Mesendoderm (in vitro differentiated cells): ENCODE results near the gene DCDC2.
A peak's percentile ranks its signal among the peaks of the same experiment; 100 is the strongest.
"Not testable (repeated sequence)": the region's sequence is repeated elsewhere in the genome, so short reads cannot be mapped to it uniquely, and the experiment has no call there.

ENCODE experiments used
- DNase-seq: peaks from one replicate; pipeline ENCODE4 v3.0.0; 2013
- H2AK5ac ChIP-seq: 2 replicates; pipeline ENCODE4 v1.6.1; 2013; ENCODE audit warnings: low read length, inconsistent platforms
- H2BK120ac ChIP-seq: 2 replicates; pipeline ENCODE4 v1.6.1; 2013; ENCODE audit warnings: low read depth, mild to moderate bottlenecking, low read length, moderate library complexity, mixed read lengths
- H2BK15ac ChIP-seq: replicated peaks from 2 replicates; pipeline ENCODE4 v1.6.1; 2013; ENCODE audit warnings: low read depth, mild to moderate bottlenecking, moderate library complexity
- H2BK5ac ChIP-seq: 2 replicates; pipeline ENCODE4 v1.6.1; 2013; ENCODE audit warnings: low read length, inconsistent platforms
- H3K18ac ChIP-seq: 2 replicates; pipeline ENCODE4 v1.6.1; 2013; ENCODE audit warnings: mild to moderate bottlenecking, low read length, mixed read lengths
- H3K23ac ChIP-seq: one replicate; pipeline ENCODE4 v1.6.1; 2013; ENCODE audit warnings: low read length
- H3K27ac ChIP-seq: 2 replicates; pipeline ENCODE4 v1.5.1; 2013; ENCODE audit warnings: low read depth, mild to moderate bottlenecking, inconsistent platforms, low read length, moderate library complexity
- H3K27me3 ChIP-seq: 2 replicates; pipeline ENCODE4 v1.6.1; 2013; ENCODE audit warnings: low read length, control low read depth, mild to moderate bottlenecking, inconsistent platforms; ENCODE audit not compliant: insufficient read depth, poor library complexity
- H3K36me3 ChIP-seq: 2 replicates; pipeline ENCODE4 v1.6.1; 2013; ENCODE audit warnings: low read length, inconsistent platforms; ENCODE audit not compliant: control insufficient read depth, insufficient read depth
- H3K4ac ChIP-seq: one replicate; pipeline ENCODE4 v1.6.1; 2013; ENCODE audit warnings: low read depth, mild to moderate bottlenecking, low read length, moderate library complexity
- H3K4me1 ChIP-seq: 2 replicates; pipeline ENCODE4 v1.6.1; 2013; ENCODE audit warnings: low read depth, low read length, inconsistent platforms; ENCODE audit not compliant: control insufficient read depth
- H3K4me2 ChIP-seq: 2 replicates; pipeline ENCODE4 v1.6.1; 2013; ENCODE audit warnings: low read length
- H3K4me3 ChIP-seq: 2 replicates; pipeline ENCODE4 v1.5.1; 2013; ENCODE audit warnings: mild to moderate bottlenecking, low read length
- H3K56ac ChIP-seq: one replicate; pipeline ENCODE4 v1.6.1; 2013; ENCODE audit warnings: low read length
- H3K79me1 ChIP-seq: 2 replicates; pipeline ENCODE4 v1.6.1; 2013; ENCODE audit warnings: low read length, inconsistent platforms
- H3K79me2 ChIP-seq: 2 replicates; pipeline ENCODE4 v1.6.1; 2013; ENCODE audit warnings: mild to moderate bottlenecking, low read length; ENCODE audit not compliant: control insufficient read depth, insufficient read depth
- H3K9ac ChIP-seq: 2 replicates; pipeline ENCODE4 v1.6.1; 2013; ENCODE audit warnings: low read length, inconsistent platforms
- H4K5ac ChIP-seq: one replicate; pipeline ENCODE4 v1.6.1; 2013; ENCODE audit warnings: low read length
- H4K8ac ChIP-seq: one replicate; pipeline ENCODE4 v1.6.1; 2013; ENCODE audit warnings: low read depth, mild to moderate bottlenecking, control low read depth, low read length, moderate library complexity
- WGBS: extraction: QIAGEN DNeasy Blood & Tissue Kit; methylation state at CpG from one replicate; pipeline ENCODE4 v1.1.7; 2013; ENCODE audit warnings: low lambda C conversion rate, missing lambda C conversion rate; ENCODE audit not compliant: insufficient coverage; ENCODE audit errors: extremely low coverage; 5-methylcytosine and 5-hydroxymethylcytosine counted together

The DCDC2 gene

GRCh38 chr6:24400045-24401039 is 42.5 kb upstream of the DCDC2 start:
- not testable (repeated sequence) for H3K4me3 ChIP-seq

DNA sequence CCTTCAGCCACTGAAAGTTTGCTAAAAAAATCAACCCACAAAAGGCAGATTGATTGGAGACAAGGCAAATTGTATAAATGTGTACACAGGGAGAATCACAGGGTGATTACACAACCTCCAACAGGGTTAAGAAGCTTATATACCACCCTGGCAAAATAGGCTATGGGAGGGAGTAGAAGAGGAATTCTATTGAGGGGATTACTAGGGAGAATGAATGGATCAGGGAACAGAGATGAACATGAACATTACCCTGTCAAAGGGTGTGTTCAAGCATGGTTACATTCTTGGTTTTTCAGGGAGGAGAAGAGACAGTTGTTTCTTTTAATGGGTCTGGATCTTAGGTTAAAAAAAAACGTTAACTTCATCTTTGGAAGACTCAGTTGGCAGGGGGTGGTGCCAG is 39.8 kb upstream of the DCDC2 start:
- H3K4ac ChIP-seq = no peak overlapping the region
- H3K79me1 ChIP-seq = no peaks in the 10 kb centered on the region
- DNase-seq = no peak
- WGBS = no CpG with 5 or more reads among the region's 1 CpG
- H2AK5ac ChIP-seq = no peak overlapping the region
- H2BK120ac ChIP-seq = no peak overlapping the region
- no peak overlapping the region for H4K8ac ChIP-seq
- peak overlapping the region; percentile 51 for H3K18ac ChIP-seq
- no peak overlapping the region for H3K56ac ChIP-seq
- H3K23ac ChIP-seq = no peak overlapping the region
- H3K27me3 ChIP-seq = no peaks in the 10 kb centered on the region
- no peak overlapping the region for H3K4me3 ChIP-seq
- no peak overlapping the region for H2BK15ac ChIP-seq
- H2BK5ac ChIP-seq = no peak overlapping the region
- no peak overlapping the region for H3K27ac ChIP-seq
- H3K4me2 ChIP-seq = no peak overlapping the region
- peaks cover 5% of the 10 kb centered on the region for H3K79me2 ChIP-seq
- peaks cover 10% of the 10 kb centered on the region for H3K4me1 ChIP-seq
- no peaks in the 10 kb centered on the region for H3K36me3 ChIP-seq
- H3K9ac ChIP-seq = no peak overlapping the region
- H4K5ac ChIP-seq = no peak overlapping the region

More at GRCh38 chr6:24400045-24401039, 42.5 kb upstream of the DCDC2 start:
- H3K9ac ChIP-seq = peak overlapping the region; percentile 37
- not testable (repeated sequence) for H2AK5ac ChIP-seq, H3K36me3 ChIP-seq, H4K8ac ChIP-seq, H3K4me2 ChIP-seq, H3K79me1 ChIP-seq, H2BK15ac ChIP-seq, H3K23ac ChIP-seq, H2BK120ac ChIP-seq, H3K18ac ChIP-seq, H4K5ac ChIP-seq, H3K27me3 ChIP-seq
- peaks cover 30% of the 10 kb centered on the region for H3K79me2 ChIP-seq
- peak overlapping the region; percentile 97 for H3K4ac ChIP-seq
- H2BK5ac ChIP-seq = peak overlapping the region; percentile 88
- no CpG with 5 or more reads among the region's 17 CpGs for WGBS
- peak overlapping the region; percentile 84 for H3K27ac ChIP-seq
- H3K4me1 ChIP-seq = peaks cover 13% of the 10 kb centered on the region
- H3K56ac ChIP-seq = peak overlapping the region; percentile 76
- DNase-seq = peak; percentile 94

- WGBS = no CpG with 5 or more reads among the region's 1 CpG
- no peak overlapping the region for H2BK15ac ChIP-seq
- H3K36me3 ChIP-seq = no peaks in the 10 kb centered on the region
- H2BK120ac ChIP-seq = no peak overlapping the region
- no peak overlapping the region for H3K23ac ChIP-seq
- H3K56ac ChIP-seq = no peak overlapping the region
- H3K79me1 ChIP-seq = no peaks in the 10 kb centered on the region
- H3K79me2 ChIP-seq = no peaks in the 10 kb centered on the region
- no peak overlapping the region for H3K4ac ChIP-seq
- H2BK5ac ChIP-seq = no peak overlapping the region
- H3K18ac ChIP-seq = no peak overlapping the region
- peak; percentile 30 for DNase-seq
- no peak overlapping the region for H3K27ac ChIP-seq
- no peak overlapping the region for H3K9ac ChIP-seq
- H3K27me3 ChIP-seq = no peaks in the 10 kb centered on the region
- peak overlapping the region; percentile 11 for H2AK5ac ChIP-seq
- H3K4me3 ChIP-seq = no peak overlapping the region
- no peak overlapping the region for H3K4me2 ChIP-seq
- H4K5ac ChIP-seq = no peak overlapping the region
- H3K4me1 ChIP-seq = peaks cover 8% of the 10 kb centered on the region
- no peak overlapping the region for H4K8ac ChIP-seq
These were observed 39.0 kb upstream of the DCDC2 start for GRCh38 chr6:24396824-24397223.

DNA sequence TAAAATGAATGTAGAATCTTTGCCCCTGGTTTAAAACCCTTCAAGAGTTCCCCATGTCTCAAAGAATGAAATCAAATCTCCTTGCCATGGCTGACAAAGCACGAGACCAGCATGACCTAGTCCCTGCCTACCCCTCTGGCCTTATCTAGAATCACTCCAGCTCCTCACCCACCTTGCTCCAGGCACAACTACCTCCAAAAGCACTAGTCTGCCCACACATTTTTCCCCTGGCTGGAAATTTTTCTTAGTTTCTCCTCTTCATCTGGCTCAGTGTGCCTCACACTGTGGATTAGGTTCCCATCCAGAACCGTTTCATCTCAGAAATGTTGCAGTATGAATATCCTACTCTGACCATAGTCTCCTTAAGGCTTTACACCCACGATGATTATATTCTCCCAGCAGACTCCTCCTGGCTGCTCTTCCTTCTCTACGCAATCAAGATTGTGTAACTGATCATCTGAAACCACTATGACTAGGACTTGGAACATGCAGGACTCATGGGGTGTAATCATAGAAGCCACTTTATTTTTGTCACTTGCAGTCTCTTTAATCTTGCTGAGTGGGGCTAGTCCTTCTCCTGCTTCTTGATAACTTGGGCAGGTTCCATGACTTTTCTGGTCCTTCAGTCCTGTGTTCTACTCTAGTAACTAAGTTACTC is 37.0 kb upstream of the DCDC2 start:
- Histone ChIP-seq H2AK5ac (peak overlapping the region; percentile 16), H3K18ac (no peak overlapping the region), H2BK5ac (no peak overlapping the region), H3K56ac (no peak overlapping the region), H3K36me3 (no peaks in the 10 kb centered on the region), H3K4me3 (no peak overlapping the region), H4K8ac (no peak overlapping the region), H3K4me2 (no peak overlapping the region), H3K79me2 (no peaks in the 10 kb centered on the region), H3K9ac (no peak overlapping the region), H3K79me1 (no peaks in the 10 kb centered on the region), H2BK120ac (no peak overlapping the region), H4K5ac (no peak overlapping the region), H3K27ac (no peak overlapping the region), H2BK15ac (no peak overlapping the region), H3K4me1 (peaks cover 4% of the 10 kb centered on the region), H3K23ac (no peak overlapping the region), H3K27me3 (no peaks in the 10 kb centered on the region), H3K4ac (no peak overlapping the region)
- no peak for DNase-seq
- WGBS = no CpG with 5 or more reads among the region's 4 CpGs

GRCh38 chr6:24394061-24394779 is 36.4 kb upstream of the DCDC2 start:
- no peak overlapping the region for H3K27ac ChIP-seq
- no CpG with 5 or more reads among the region's 2 CpGs for WGBS

More at GRCh38 chr6:24394061-24394779, 36.4 kb upstream of the DCDC2 start:
- no peak overlapping the region for H3K4me2 ChIP-seq
- no peak overlapping the region for H3K9ac ChIP-seq
- peak; percentile 35 for DNase-seq
- no peak overlapping the region for H2BK15ac ChIP-seq
- H3K79me1 ChIP-seq = no peaks in the 10 kb centered on the region
- no peak overlapping the region for H3K4me3 ChIP-seq
- no peaks in the 10 kb centered on the region for H3K79me2 ChIP-seq
- peaks cover under 1% of the 10 kb centered on the region for H3K4me1 ChIP-seq
- H3K4ac ChIP-seq = no peak overlapping the region
- no peak overlapping the region for H3K56ac ChIP-seq
- no peak overlapping the region for H2AK5ac ChIP-seq
- H4K8ac ChIP-seq = no peak overlapping the region
- no peak overlapping the region for H4K5ac ChIP-seq
- no peaks in the 10 kb centered on the region for H3K27me3 ChIP-seq
- H2BK120ac ChIP-seq = no peak overlapping the region
- H3K18ac ChIP-seq = no peak overlapping the region
- no peaks in the 10 kb centered on the region for H3K36me3 ChIP-seq
- H3K23ac ChIP-seq = no peak overlapping the region
- H2BK5ac ChIP-seq = no peak overlapping the region
